ENCODE measurements around the gene NUP210.

DNA sequence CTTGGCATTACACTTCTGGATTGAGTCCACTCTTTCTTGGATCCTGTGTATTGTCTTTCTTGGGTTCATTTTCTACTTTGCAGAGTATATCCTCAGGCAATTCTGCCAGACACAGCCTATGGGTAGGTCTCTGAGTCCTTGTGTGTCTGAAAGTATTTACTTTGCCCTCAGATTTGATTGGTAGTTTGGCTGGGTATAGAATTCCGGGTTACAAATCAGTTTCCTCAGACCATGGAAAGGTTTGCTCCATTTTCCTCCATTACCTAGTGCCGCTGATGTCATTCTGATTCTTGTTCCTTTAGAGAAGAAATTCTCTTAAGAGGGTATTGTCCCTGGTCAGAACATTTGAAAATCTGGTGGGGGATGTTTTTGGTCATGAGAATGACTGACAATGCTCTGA is 133.2 kb downstream of the NUP210 start:
- no peak for TF ChIP-seq EZH2 (IDR thresholded peaks at IDR 0.05; ENCODE audit: borderline replicate concordance, low read depth, low read length, poor library complexity, severe bottlenecking)
- TF ChIP-seq, protein P1, sequence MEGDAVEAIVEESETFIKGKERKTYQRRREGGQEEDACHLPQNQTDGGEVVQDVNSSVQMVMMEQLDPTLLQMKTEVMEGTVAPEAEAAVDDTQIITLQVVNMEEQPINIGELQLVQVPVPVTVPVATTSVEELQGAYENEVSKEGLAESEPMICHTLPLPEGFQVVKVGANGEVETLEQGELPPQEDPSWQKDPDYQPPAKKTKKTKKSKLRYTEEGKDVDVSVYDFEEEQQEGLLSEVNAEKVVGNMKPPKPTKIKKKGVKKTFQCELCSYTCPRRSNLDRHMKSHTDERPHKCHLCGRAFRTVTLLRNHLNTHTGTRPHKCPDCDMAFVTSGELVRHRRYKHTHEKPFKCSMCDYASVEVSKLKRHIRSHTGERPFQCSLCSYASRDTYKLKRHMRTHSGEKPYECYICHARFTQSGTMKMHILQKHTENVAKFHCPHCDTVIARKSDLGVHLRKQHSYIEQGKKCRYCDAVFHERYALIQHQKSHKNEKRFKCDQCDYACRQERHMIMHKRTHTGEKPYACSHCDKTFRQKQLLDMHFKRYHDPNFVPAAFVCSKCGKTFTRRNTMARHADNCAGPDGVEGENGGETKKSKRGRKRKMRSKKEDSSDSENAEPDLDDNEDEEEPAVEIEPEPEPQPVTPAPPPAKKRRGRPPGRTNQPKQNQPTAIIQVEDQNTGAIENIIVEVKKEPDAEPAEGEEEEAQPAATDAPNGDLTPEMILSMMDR (conservative IDR thresholded peaks at IDR 0.05; ENCODE audit: low read depth, low read length): no peak

Data from A673 (cell line).